OCI-LY3 (cell line): Measurements from ENCODE around the gene CYTH3.
"Not testable (repeated sequence)": the region's sequence is repeated elsewhere in the genome, so short reads cannot be mapped to it uniquely, and the experiment has no call there.

ENCODE experiments used
- H2AFZ ChIP-seq: fragments of 200-600, 300-600 bp; shearing (Covaris generic); 2 replicates; pipeline ENCODE4 v1.6.0; 2014; ENCODE audit warnings: antibody characterized with exemption, low read depth, low read length
- H3K27ac ChIP-seq: fragments of 200-600, 300-600 bp; sonication (generic); 2 replicates; pipeline ENCODE4 v1.5.1; 2014; ENCODE audit warnings: mild to moderate bottlenecking, low read length, moderate library complexity, mixed read lengths
- H3K27me3 ChIP-seq: fragments of 200-600, 300-600 bp; sonication (generic); 2 replicates; pipeline ENCODE4 v1.6.1; 2014; ENCODE audit warnings: low read depth, low read length, mixed read lengths
- H3K36me3 ChIP-seq: fragments of 200-600, 300-600 bp; sonication (generic); replicated peaks from 2 replicates; pipeline ENCODE3; 2014; ENCODE audit warnings: low read depth, low read length, mixed read lengths
- H3K4me1 ChIP-seq: fragments of 300-600, 200-600 bp; sonication (generic); 2 replicates; pipeline ENCODE4 v1.6.1; 2014; ENCODE audit warnings: low read length, mixed read lengths
- H3K4me2 ChIP-seq: fragments of 200-600, 300-600 bp; sonication (generic); 2 replicates; pipeline ENCODE4 v1.6.1; 2014; ENCODE audit warnings: low read length, mixed read lengths
- H3K4me3 ChIP-seq: fragments of 300-600, 200-600 bp; sonication (generic); 2 replicates; pipeline ENCODE4 v1.5.1; 2014; ENCODE audit warnings: antibody characterized with exemption, mild to moderate bottlenecking, low read length, moderate library complexity
- H3K79me2 ChIP-seq: fragments of 300-600, 200-600 bp; shearing (Covaris generic); 2 replicates; pipeline ENCODE4 v1.6.1; 2014; ENCODE audit warnings: mild to moderate bottlenecking, low read length, mixed read lengths
- H3K9ac ChIP-seq: fragments of 300-600, 200-600 bp; shearing (Covaris generic); 2 replicates; pipeline ENCODE4 v1.6.0; 2014; ENCODE audit warnings: mild to moderate bottlenecking, low read length, moderate library complexity
- H3K9me3 ChIP-seq: fragments of 200-600, 300-600 bp; shearing (Covaris generic); 2 replicates; pipeline ENCODE4 v1.6.1; 2014; ENCODE audit warnings: low read length, mixed read lengths; ENCODE audit not compliant: insufficient read depth
- H4K20me1 ChIP-seq: fragments of 200-600, 300-600 bp; sonication (generic); 2 replicates; pipeline ENCODE4 v1.6.1; 2016; ENCODE audit warnings: low read length, mixed read lengths; ENCODE audit not compliant: insufficient read depth
- CTCF ChIP-seq: fragments of 200-600, 300-600 bp; sonication (generic); IDR thresholded peaks from 2 replicates; pipeline ENCODE4 v1.5.1; 2014; ENCODE audit warnings: antibody characterized with exemption, low read length, low read depth
- EZH2phosphoT487 ChIP-seq: fragments of 200-600 bp; shearing (Covaris generic); IDR thresholded peaks from 2 replicates; pipeline ENCODE4 v1.6.1; 2018; ENCODE audit warnings: antibody characterized with exemption, mixed run types, low read depth

CYTH3 gene

GRCh38 chr7:6226194-6226799 is 46.1 kb downstream of the CYTH3 start:
- no peak for TF ChIP-seq CTCF
- TF ChIP-seq EZH2phosphoT487 = no peak
- H3K4me2 ChIP-seq = no peak overlapping the region
- peaks cover 4% of the 10 kb centered on the region; the same call in 1 of the 2 replicates for H3K4me1 ChIP-seq
- H3K27ac ChIP-seq = no peak overlapping the region
- H3K79me2 ChIP-seq = no peaks in the 10 kb centered on the region
- no peak overlapping the region for H3K4me3 ChIP-seq
- H3K36me3 ChIP-seq = no peaks in the 10 kb centered on the region
- H3K27me3 ChIP-seq = peaks cover 11% of the 10 kb centered on the region; the same call in 1 of the 2 replicates
- H4K20me1 ChIP-seq = no peaks in the 10 kb centered on the region
- H2AFZ ChIP-seq = no peak overlapping the region
- no peak overlapping the region for H3K9ac ChIP-seq
- no peaks in the 10 kb centered on the region for H3K9me3 ChIP-seq

- H4K20me1 ChIP-seq, H2AFZ ChIP-seq, H3K27me3 ChIP-seq, H3K4me1 ChIP-seq, H3K9me3 ChIP-seq, H3K79me2 ChIP-seq, H3K4me3 ChIP-seq, H3K9ac ChIP-seq, H3K4me2 ChIP-seq, H3K36me3 ChIP-seq, H3K27ac ChIP-seq: not testable (repeated sequence)
Measured at GRCh38 chr7:6223411-6223810, 49.0 kb downstream of the CYTH3 start.

- not testable (repeated sequence) for H3K79me2 ChIP-seq, H3K4me3 ChIP-seq, H3K9ac ChIP-seq, H3K36me3 ChIP-seq, H3K4me1 ChIP-seq, H4K20me1 ChIP-seq, H3K9me3 ChIP-seq, H3K27me3 ChIP-seq, H3K4me2 ChIP-seq, H2AFZ ChIP-seq, H3K27ac ChIP-seq
Measured at GRCh38 chr7:6223010-6223409, 49.4 kb downstream of the CYTH3 start.

GRCh38 chr7:6221340-6222319 is 50.8 kb downstream of the CYTH3 start:
- TF ChIP-seq EZH2phosphoT487 = no peak
- Histone ChIP-seq H3K9ac (no peak overlapping the region), H3K27me3 (no peaks in the 10 kb centered on the region), H3K79me2 (no peaks in the 10 kb centered on the region), H2AFZ (no peak overlapping the region), H4K20me1 (no peaks in the 10 kb centered on the region), H3K9me3 (no peaks in the 10 kb centered on the region), H3K4me2 (no peak overlapping the region), H3K36me3 (no peaks in the 10 kb centered on the region), H3K4me3 (no peak overlapping the region), H3K4me1 (no peaks in the 10 kb centered on the region), H3K27ac (no peak overlapping the region)

GRCh38 chr7:6218329-6218728 is 54.1 kb downstream of the CYTH3 start:
- no peaks in the 10 kb centered on the region for H3K9me3 ChIP-seq
- no peaks in the 10 kb centered on the region for H3K4me1 ChIP-seq
- H3K9ac ChIP-seq = no peak overlapping the region
- H2AFZ ChIP-seq = no peak overlapping the region
- H3K27me3 ChIP-seq = no peaks in the 10 kb centered on the region
- no peak overlapping the region for H3K27ac ChIP-seq
- no peaks in the 10 kb centered on the region for H4K20me1 ChIP-seq
- no peaks in the 10 kb centered on the region for H3K79me2 ChIP-seq
- H3K4me2 ChIP-seq = no peak overlapping the region
- no peaks in the 10 kb centered on the region for H3K36me3 ChIP-seq
- TF ChIP-seq CTCF (no peak), EZH2phosphoT487 (no peak)
- H3K4me3 ChIP-seq = no peak overlapping the region
